Neural cell (in vitro differentiated cells): Measurements from ENCODE around the gene ITGB4.

Experiments used
- CTCF ChIP-seq: fragments of 450-650 bp; IDR thresholded peaks from 2 replicates; pipeline ENCODE4 v1.5.1; 2014; ENCODE audit warnings: antibody characterized with exemption, mild to moderate bottlenecking, moderate library complexity; ENCODE audit not compliant: poor library complexity, severe bottlenecking
- MXI1 ChIP-seq: fragments of 450-650 bp; conservative IDR thresholded peaks from 2 replicates; pipeline ENCODE4 v1.6.1; 2014; ENCODE audit warnings: antibody characterized with exemption, mild to moderate bottlenecking; ENCODE audit not compliant: poor library complexity, severe bottlenecking

- TF ChIP-seq CTCF = no peak
- TF ChIP-seq MXI1 = no peak
Measured at GRCh38 chr17:75799402-75799801, 78.1 kb downstream of the ITGB4 start.
